ENCODE data around the gene DDX59. TPM values are rescaled to one million over a fixed set of nuclear protein-coding genes. Genes with fewer than 3 reads are reported as not detected.
A peak's percentile ranks its signal among the peaks of the same experiment; 100 is the strongest.
"Not testable (repeated sequence)": the region's sequence is repeated elsewhere in the genome, so short reads cannot be mapped to it uniquely, and the experiment has no call there.

The DDX59 gene
- polyA plus RNA-seq, 4 donors: 21.4 to 37.0 (median 29.2) TPM

DNA sequence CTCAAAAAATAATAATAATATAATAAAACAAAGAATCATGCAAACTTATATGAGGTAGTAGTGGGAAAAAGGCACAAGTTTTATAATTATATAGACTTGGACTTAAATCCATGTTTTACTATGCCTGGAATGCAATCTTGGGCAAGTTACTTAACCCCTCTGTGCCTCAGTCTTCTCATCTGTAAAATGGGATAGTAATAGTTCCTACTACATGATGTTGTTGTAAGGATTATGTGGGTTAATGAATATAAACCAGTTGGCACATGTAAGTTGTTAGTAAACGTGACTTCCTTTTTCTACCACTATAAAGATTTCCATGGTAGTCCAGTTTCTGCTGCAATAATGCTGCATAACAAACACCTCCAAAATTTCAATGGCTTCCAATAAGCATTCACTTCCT is 38.3 kb downstream of the DDX59 start:
- no peak for DNase-seq (ENCODE audit: low read depth in 4 of 4, low spot score in 2 of 4)

DNA sequence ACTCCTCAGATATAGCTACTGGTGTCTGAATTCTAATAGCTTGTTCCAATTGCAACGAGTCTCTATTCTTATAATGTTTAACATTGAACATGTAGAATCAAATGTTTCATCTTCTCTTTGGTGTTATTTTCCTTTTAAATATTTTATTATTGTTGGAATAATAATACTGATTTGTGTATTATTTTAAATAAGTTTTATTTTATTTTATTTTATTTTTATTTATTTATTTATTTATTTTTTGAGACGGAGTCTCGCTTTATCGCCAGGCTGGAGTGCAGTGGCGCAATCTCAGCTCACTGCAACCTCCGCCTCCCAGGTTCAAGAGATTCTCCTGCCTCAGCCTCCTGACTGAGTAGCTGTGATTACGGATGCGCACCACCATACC is 39.2 kb downstream of the DDX59 start:
- not testable (repeated sequence) for DNase-seq (ENCODE audit: low read depth in 4 of 4, low spot score in 2 of 4)

DNA sequence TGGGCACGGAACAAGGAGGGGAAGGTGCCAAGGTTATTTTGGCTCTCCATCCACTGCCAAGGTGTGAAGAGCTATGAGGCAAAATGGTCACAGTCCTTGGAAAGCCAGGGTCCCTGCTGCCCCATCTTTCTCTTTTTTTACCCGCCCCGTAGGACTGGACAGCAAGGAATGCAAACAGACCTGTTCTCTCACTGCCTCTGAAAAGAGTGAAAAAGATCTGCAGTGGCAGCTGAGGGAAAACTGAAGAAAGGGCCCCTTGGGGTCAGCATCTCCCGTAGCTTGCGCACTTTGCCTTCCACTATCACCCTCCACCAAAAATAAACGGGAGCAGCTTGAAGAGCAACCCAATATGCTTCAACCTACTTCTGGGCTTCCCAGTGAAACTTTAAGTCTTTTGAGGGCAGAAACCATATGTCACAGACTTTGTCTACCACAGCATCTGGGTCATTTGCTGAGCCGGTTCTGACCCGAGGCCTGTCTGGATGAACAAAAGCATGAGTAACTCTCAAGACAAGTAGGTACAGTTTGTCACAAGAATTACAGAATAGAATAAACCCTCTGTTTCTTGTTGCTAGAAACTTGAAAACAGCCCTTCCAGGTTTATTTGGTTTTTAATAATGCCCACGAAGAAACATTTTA is 39.7 kb downstream of the DDX59 start:
- DNase-seq (ENCODE audit: low read depth in 4 of 4, low spot score in 2 of 4): no peak

DNA sequence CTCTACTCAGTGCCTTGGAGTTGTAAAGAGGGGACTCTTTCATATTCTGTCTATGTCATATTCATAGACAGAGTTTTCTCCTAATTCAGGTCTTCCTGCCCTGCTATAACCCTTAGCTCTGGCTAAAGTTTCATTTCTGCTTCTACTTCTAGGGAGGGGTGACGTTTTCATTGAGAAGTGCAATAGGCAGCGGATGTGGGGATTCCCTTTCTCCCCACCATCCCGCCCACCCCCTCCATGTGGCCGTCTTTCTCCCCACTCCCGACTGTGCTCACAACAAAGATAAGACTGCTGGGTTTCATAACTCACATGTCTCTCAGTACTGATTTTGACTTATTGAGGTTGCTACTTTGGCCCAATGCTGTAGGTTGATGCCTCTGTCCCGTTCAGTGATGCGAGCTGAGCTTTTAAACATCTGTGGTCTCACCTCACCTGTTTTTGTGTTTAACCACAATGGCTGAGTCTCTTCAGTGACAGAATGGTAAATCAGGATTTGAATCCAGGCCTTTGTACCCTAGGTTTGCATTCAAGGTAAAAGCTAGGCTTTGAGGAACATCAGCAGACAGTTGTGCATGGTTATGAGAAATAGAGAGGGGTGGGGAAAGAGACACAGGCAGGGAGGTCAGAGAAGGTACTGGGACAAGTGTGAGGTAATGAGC is 41.4 kb downstream of the DDX59 start:
- no peak for DNase-seq (ENCODE audit: low read depth in 4 of 4, low spot score in 2 of 4)

DNA sequence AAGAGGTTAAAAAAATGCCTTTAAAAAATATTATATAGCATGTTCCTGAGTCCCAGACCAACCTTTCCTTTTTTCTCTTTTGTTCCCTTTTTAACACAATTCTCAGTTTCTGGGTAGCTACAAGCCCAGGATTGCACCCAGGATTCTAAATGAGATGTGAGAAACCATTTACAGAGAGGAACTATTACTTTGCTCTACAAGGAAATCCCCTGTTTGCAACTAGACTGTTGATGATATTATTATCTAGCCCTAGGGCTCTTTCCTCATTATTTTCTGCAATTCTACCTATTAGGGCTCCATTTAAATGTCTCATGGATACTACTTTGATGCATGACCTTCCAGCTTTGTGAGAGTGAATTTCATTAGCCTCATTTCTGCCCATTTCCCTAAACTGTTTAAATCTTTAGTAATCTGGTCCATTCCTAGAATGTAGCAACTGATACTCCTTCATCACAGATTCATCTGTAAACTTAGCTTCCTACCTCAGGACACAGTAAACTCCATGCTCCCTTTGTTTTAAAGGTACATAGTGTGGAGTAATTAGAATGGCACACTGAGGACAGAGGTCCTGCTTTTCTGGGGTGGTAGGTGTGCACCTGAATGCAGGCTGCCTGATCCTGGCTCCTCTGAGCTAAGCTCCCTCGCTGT is 42.0 kb downstream of the DDX59 start:
- no peak for DNase-seq (ENCODE audit: low read depth in 4 of 4, low spot score in 2 of 4)

DNA sequence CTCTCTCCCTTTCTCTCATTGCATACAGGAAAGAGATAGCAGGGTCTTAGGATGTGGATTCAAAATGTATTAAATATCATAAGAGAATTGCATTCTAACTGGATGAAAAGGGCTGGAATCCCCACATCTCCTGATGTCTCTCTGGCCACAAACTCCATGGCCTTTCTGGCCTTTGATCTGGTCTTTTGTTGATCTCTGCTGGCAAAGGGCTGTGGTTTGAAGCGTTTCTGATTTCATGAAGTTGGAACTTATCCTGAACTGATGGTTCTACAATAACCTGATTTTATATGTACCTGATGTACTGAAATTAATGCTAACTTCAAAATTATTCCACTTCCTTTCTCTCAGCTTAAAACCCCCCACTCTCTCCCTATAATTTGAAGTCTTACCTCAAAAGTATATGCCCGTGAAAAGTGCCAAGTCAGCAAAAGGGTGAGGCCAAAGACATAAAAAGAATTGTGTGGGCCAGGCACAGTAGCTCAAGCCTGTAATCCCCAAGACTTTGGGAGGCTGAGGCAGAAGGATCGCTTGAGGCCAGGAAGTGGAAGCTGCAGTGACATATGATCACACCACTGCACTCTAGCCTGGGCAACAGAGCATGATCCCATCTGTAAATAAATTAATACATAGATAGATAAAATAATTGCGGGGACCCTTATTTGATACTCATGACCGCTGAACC is 42.7 kb downstream of the DDX59 start:
- DNase-seq (ENCODE audit: low read depth in 4 of 4, low spot score in 2 of 4): no peak

DNA sequence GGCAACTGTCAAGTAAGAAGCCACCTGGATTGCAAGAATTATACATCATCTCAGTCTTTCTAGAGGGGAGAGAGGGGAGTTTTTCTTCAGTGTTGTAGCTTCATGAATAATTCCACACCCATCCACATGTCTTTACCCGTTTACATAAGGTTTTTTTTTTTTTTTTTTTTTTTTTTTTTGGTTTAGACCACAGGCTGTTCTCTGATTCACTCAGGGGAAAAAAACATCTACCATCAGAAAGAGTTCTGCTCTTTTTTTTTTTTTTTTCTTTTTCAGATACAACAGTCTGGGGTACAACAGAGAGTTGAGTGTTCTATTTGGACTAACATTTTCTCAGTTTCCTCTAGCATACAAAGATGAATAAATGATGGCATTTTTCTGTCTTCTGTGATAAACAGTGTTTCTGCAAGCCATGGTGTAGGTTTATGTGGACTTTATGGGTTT is 44.3 kb downstream of the DDX59 start:
- no peak for DNase-seq (ENCODE audit: low read depth in 4 of 4, low spot score in 2 of 4)

DNA sequence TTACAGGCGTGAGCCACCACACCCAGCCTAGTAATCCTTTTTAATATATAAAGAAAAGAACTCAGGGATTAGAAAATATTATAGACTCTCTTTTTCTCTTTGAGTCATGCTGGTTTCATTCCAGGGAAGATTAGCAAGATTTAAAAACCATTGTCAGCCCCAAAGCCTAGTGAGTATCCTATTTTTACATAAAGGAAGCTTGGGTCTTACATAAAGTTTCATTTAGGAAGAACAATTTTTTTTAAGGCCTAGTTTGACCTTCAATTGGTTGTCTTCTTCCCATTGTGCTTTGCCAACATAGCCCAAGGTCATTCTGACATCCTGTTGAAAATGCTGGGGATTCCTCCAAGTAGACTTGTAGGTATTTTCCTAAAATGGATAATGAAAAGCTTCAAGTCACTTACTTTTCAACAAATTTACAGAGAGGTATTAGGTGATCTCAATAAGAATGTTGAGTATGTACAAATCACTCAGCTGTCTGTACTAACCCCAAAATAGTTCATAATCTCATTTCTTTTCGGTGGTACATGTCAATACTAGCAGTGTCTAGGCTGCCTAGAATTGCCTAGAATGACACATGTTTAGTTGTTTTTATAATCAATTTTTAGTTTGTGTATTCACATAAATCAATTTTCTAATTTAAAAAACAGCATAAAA is 44.9 kb downstream of the DDX59 start:
- no peak for DNase-seq (ENCODE audit: low read depth in 4 of 4, low spot score in 2 of 4)

DNA sequence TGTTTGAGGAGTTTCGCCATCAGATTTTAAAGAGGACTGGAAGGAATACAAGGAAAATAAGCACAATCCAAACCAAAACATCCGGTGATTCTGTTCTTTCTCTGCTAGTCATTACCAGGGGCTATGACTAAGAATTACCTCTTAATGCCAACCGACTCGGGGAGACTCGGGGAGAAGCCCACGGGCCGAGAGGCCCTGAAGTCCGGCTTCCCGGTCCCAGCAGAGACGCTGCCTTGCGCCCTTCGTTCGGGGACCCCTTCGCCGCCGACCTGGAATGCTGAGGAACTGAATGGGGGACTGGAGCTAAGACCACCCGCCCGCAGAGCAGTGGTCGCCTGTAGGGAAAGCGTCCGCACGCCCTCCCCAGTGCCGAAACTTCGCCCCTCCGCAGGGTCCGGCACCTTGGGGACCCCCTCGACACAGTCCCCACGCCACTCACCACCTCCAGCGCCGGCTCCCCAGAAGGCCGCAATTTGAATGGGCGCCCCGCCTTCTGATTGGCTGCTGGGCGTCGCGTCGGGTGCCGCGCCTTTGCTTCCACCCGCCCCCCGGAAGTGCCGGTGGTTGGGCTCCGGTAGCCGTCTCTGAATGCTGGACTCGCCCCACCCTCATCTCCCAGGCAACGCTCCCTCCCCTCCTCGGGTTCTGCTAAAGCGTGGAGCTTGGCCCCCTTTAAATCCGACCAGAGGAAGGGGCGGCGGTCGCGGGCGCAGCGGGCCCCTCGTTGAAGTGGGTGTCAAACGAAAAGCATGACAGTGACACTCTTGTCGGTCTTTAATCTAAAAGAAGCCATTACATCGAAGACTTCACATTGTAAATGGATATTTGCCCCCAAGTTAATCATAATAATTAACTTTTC is 49.2 kb downstream of the DDX59 start, which contains the start of gene KIF14:
KIF14 (minus strand) TSS at position 479 of the 859 bp plus-strand sequence. CDS start 2,028 bp downstream, outside the sequence.
- DNase-seq (ENCODE audit: low read depth in 4 of 4, low spot score in 2 of 4): peak; percentile 62 to 94 (median 78)

DNA sequence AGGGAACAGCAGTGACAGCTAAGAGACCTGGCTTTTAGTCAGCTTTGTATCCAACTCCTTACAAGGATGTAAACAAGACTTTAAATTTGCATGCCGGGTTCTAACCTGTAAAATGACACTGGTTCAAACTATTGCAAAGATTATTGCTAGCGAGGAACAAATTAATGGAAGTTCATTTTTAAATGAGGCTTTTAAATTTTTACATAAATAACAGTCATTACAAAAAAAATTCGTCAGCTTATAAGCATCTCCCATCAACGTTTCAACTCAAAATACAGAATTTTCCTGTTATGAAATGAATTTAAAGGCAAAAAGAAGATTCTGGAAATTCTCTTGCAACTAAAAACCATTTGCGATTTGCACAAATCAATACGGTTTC is 49.8 kb downstream of the DDX59 start:
- no peak for DNase-seq (ENCODE audit: low read depth in 4 of 4, low spot score in 2 of 4)

DNA sequence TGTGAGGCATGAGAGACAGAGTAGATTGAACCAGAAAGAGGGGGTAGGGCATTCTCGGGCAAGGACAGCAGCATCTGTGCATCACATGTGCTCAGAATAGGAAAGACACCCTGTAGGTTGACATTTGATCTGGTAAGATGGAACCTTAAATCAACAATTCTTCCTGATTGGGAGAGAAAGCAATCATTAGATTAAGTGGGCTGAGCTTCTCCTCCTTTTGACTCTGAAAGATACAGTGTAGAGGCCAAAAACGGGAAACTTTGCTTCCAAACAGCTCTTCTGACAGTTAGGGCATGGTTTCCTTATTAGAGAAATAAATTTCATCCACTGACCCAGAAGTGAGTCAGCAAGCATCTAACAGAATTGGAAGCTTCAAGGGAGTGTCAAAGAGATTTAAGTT is 58.9 kb downstream of the DDX59 start:
- no peak for DNase-seq (ENCODE audit: low read depth in 4 of 4, low spot score in 2 of 4)

DNA sequence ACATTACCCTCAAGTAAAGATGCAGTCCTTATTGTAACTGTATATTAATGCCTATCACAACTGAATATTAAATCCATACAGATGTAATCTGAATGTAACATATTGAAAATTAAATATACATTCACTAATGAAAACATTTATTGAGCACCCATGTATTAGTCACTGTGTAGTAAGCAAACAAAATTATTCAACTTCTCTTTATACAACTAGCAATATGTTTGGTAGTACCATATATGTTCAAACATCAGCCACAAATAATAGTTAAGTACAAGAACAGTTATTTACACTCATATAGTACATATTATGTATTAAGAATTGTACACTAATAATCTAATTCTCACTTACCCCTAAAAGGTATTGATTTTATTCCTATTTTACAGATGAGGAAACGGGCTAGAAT is 67.1 kb downstream of the DDX59 start:
- DNase-seq (ENCODE audit: low read depth in 4 of 4, low spot score in 2 of 4): no peak

Other genes starting within 250 kb of the DDX59 start
- gene KIF14, start 49.2 kb downstream of the DDX59 start, polyA plus RNA-seq (ENCODE audit: insufficient read length in 4 of 4): 1 to 10 TPM; 6.0 to 8.6 (median 6.6) TPM
- gene CAMSAP2, start 69.0 kb upstream of the DDX59 start, polyA plus RNA-seq (ENCODE audit: insufficient read length in 4 of 4): 10 to 100 TPM; 34.7 to 42.8 (median 40.6) TPM
- not detected for gene GPR25, start 203.1 kb upstream of the DDX59 start, polyA plus RNA-seq (ENCODE audit: insufficient read length in 4 of 4)
- gene INAVA, start 225.0 kb upstream of the DDX59 start, polyA plus RNA-seq (ENCODE audit: insufficient read length in 4 of 4): 10 to 100 TPM; 31.7 to 43.1 (median 37.2) TPM